Fibroblast of the aortic adventitia (primary cell): ENCODE results near the gene NRXN2. TPM values are rescaled to one million over a fixed set of nuclear protein-coding genes. Genes with fewer than 3 reads are reported as not detected.

Source experiments
- DNase-seq: peaks from one replicate; pipeline ENCODE4 v3.0.0-alpha.2; 2010; ENCODE audit warnings: low read depth
- H3K4me3 ChIP-seq: 2 replicates; pipeline ENCODE4 v1.5.1; 2011; ENCODE audit warnings: low read depth, mild to moderate bottlenecking, control low read depth, low read length, moderate library complexity
- total RNA-seq: library from RNA; depleted of rRNA; stranded (reverse); fragments of >200 nt; gene quantifications from 2 replicates; pipeline ENCODE4 v1.2.3, GENCODE V29; 2012; ENCODE audit warnings: low replicate concordance
- TF ChIP-seq, protein P1 (sequence below): IDR thresholded peaks from 2 replicates; pipeline ENCODE4 v1.5.1; 2011; ENCODE audit warnings: mild to moderate bottlenecking, low read length, control low read depth, inconsistent platforms; ENCODE audit not compliant: insufficient read depth

The NRXN2 gene
- total RNA-seq, 1 donor, result 3.3 TPM

DNA sequence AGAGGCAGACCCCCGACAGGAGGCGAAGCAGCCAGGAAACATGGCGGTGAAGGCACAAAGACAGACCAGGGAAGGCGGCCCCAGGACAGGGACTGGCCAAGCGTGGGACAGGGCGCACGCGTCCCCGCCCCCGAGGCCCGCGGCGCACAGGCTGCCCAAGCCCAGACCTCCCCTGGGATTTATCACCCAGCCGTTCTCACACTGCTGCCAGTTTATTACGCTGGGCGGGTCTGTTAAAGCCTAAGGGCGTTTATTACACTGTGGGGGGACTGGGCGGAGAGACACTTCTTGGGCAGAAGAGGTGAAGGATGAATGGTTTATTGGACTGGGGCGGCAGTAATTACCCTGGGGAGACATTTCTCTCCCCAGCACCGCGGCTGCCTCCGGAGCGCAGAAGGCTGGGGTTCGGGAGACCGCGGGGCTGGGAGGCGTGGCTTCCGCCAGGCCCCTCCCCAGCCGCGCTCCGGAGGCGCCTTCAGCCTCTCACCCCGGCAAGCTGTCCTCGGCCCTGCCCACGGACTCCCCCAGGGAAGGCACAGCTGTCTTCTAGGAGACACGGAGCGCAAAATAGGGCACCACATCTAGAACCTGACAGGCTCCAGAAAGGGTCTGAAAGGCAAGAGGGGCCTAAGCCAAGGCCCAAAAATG, 84.9 kb downstream of the NRXN2 start:
- no peak for DNase-seq
- H3K4me3 ChIP-seq, result no peak overlapping the region
- TF ChIP-seq, protein P1, sequence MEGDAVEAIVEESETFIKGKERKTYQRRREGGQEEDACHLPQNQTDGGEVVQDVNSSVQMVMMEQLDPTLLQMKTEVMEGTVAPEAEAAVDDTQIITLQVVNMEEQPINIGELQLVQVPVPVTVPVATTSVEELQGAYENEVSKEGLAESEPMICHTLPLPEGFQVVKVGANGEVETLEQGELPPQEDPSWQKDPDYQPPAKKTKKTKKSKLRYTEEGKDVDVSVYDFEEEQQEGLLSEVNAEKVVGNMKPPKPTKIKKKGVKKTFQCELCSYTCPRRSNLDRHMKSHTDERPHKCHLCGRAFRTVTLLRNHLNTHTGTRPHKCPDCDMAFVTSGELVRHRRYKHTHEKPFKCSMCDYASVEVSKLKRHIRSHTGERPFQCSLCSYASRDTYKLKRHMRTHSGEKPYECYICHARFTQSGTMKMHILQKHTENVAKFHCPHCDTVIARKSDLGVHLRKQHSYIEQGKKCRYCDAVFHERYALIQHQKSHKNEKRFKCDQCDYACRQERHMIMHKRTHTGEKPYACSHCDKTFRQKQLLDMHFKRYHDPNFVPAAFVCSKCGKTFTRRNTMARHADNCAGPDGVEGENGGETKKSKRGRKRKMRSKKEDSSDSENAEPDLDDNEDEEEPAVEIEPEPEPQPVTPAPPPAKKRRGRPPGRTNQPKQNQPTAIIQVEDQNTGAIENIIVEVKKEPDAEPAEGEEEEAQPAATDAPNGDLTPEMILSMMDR, result no peak

DNA sequence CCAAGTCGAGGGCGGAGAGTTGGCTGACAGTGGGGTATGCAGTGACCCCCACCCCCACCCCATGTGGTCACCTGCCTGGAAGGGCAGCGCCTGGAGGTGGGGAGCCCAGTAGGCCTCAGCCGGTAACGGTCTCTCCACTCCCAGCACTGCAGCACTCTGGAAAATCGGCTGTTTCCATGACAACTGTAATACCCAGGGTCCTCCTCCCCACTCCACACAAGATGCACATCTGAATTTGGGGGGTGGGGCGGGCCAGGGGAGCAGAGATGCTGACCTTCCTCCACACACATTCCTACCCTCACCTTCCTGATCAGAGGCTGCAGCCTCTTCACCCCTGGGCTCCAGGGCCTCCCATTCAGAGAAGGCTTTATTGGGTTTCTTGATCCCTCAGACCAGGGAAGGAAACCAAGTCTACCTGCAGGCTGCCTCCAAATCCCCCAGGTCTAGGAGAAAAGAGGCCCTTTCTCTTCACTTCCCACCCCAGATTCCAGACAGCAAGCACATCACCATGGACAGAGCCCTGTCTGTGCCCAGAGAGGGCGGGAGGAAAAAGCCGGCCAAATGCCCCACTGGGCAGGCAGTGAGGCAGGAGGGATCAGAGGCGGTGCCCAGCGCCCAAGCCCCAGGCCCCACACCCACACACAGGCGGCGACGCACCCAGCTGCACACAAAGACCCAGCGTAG, 85.5 kb downstream of the NRXN2 start:
- no peak overlapping the region for H3K4me3 ChIP-seq
- TF ChIP-seq, protein P1, result no peak
- no peak for DNase-seq

DNA sequence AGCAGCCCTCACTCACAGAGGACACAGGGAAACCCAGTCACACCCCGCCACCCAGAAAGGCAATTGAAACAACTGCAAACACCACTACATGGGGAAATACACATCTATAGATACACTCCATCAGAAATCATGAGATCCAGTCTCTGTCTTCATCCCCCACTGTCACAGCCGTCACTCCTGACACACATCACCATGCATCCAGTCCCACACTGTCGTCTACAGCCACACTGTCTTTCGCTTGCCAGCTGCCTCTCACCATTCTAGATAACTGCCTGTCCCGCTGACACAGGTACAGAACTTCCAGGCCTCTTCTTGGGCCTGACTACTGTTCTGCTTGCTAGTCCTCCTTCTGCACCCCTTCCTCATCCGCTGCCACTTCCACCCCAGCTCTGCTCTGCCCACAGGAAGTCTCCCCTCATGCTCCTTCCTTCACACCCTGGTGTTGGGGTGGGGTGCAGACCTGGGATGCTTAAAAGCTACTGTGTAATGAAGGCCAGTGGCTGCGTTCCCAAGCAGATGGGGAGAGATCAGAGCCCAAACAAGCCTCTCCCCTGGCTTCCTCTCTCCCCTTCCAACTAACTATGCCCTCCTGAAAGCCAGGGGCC, 89.3 kb downstream of the NRXN2 start:
- TF ChIP-seq, protein P1, result no peak
- no peak overlapping the region for H3K4me3 ChIP-seq
- no peak for DNase-seq

DNA sequence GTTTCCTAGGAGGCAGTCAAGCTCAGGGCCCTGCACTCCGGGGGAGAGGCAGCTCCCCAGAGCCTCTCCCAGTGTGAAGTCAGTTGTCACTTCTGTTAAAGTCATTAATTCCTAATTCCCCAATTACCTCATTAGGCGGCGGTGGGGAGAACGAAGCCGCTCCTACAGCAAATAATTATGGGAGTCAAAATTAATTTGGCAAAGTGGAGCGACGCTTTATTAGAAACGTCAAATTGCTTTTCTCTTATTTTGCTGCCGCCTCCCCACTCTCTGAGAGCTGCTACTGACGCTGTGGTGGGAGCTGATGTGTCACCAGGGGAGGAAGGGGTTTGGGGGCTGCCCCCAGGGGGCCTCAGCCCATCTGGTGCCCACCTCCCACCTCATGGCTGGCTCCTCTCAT, 90.3 kb downstream of the NRXN2 start:
- H3K4me3 ChIP-seq, result no peak overlapping the region
- TF ChIP-seq, protein P1, result no peak
- DNase-seq, result no peak

DNA sequence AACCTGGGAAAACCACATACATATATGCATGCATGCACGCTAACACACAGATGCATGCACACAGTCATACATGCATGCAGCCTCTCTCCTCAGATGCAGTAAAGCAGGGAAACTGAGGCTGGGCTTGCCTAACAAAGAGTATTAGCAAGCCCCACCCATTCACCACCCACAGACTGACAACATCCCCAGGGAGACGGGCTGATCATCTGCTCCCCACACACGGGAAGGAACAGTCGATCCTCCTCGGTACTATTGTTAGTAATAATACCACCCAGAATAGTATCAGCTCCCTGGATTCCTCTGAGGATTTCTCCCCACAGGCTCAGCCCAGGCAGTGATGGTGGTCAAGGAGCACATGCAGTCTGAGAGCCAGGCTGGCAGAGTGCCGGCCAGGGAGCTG, 90.8 kb downstream of the NRXN2 start:
- no peak for DNase-seq
- no peak overlapping the region for H3K4me3 ChIP-seq
- TF ChIP-seq, protein P1, result no peak

DNA sequence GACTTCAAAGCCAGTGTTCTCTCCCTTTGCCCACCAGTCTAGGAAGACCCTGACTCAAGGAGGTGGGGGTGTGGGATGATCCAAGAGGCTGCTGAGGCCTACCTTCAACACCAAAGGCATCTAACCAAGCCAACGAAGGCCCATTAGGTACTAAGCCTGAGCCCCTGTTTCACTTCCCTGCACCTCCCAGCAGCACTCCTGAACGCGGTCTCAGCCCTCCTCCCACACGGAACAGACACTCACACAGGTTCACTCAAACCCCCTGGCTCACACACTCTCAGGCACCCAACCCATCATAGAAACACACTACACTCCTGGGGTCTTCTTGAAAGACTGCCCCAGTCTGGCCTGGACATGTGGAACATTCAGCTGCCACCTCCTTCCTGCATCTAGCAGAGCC, 91.3 kb downstream of the NRXN2 start:
- TF ChIP-seq, protein P1, result no peak
- no peak for DNase-seq
- no peak overlapping the region for H3K4me3 ChIP-seq
